HG03108 (cell line): ENCODE results near the gene FYB2.
"Not testable (repeated sequence)": the region's sequence is repeated elsewhere in the genome, so short reads cannot be mapped to it uniquely, and the experiment has no call there.

ENCODE experiments used
- ATAC-seq: cut with Tn5 transposase; IDR thresholded peaks from one replicate; pipeline ENCODE4 v1.9.1; 2021; ENCODE audit warnings: moderate library complexity; ENCODE audit not compliant: unreplicated experiment

Gene FYB2

DNA sequence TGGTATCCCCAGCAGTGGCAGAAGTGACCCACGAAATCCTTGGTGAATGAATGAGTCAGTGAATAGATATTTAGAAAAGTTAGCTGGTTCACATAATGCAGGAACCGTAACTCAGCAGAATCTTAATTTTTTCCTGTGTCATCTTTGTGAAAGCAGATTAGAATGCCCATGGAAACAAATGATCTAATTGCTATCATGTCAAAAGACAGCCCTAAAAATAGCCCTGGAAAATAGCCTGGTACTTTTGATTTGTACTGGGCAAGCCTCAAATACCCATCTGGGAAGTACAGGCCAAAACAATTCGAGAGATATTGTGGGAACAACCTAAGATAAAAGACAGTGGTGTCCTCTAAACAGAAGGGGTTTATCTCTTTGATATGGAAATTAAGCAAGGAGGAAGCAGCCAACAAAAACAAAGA, 21.1 kb downstream of the FYB2 start:
- ATAC-seq: no peak

DNA sequence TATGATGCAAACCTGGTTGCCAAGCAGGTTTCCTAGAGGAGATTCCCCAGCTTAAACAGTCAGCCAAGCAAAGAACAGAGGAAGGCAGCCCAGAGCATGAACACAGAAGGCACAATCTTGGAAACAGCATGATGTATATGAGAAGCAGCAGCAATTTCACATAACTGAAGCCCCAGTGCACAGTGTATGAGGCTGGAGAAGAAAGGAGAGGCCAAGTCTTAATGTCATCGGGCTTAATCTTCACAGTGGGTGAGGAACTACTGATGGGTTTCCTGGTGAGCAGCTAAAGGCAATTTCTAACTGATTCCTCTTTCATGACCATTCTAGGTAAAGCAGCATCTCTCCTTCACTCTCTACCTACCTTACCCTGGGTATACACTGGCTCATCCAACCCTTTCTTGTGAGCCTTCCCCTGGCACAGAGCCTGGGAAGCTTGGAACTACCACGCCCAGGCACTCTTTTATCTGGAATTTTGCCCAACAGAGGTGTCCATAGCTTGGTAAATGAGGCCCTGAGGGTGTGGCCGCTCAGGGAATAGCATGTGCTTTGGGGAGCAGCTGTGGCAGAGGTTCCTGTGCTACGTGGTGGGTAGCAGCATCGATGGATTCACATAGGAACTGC, 22.0 kb downstream of the FYB2 start:
- no peak for ATAC-seq

DNA sequence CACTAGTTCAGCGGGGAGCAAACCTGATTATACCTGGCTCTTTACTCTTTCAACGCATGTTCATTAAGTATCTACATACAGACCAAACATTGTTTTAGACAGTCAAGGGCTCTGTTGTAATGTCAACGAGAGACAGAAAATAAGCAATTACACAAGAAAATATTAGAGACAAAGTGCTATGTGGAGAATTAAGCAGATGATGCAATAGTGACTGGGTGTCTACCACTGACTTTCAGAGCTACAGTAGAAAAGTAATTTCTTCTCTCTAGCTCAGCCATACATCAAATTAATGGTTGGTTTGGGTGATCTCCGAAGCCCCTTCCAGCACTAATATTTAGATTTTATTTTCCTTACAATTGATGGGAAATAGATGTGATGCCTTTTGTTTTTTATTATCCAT, 23.3 kb downstream of the FYB2 start:
- no peak for ATAC-seq

DNA sequence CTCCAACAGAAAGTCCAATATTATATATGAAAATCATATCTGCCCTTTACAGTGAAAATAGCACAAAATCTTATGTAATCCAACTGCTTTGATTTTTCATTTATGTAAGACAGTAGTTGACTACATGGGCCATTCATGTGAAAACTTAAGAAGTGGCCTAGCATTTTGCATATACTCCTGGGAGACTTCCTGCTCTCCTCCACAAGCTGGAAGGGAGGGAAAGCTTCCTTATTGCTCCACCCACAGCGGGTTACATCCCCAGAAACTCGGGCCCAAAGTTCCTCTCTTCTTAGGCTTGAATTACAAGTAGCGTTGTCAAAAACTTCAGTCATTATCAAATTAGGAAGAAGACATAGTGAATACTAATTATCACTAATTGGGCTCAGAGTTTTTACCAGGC, 29.2 kb downstream of the FYB2 start:
- no peak for ATAC-seq

DNA sequence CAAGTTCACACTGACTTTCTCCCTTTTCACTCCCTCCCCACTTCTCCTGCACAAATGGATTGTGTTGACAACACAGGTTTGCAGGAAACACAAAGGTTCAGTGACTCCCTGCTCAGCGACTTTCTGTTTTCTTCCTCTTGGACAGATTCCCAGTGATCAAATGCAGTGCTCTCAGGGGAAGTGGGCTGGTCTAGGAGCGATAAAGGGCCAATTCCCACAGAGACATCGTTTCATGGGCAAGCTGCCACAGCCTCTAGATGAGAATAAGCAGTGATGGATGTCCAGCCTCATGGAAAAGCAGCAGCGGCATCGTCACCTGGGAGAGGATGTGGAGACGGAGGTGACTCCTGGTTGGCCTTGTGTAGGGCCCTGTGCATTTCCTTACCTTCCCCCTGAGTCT, 30.6 kb downstream of the FYB2 start:
- ATAC-seq: no peak

DNA sequence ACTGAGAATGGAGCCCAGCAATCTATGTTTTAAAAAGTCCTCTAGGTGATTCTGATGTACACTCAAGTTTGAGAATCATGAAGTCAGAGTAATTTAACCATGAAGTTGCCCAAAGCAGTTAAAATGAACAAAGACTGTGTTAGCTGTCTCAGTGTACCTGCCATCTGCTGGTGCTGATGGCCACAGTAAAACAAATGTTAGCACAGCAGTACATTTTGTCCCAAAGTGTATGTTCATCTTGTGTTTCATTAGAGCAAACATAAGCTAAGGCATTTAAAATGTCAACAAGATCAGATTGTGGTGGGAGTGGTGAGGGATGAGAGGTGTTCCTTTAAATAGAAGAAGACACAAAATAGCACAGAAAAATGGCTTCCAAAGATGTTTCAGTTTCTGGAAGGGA, 31.1 kb downstream of the FYB2 start:
- ATAC-seq: no peak

DNA sequence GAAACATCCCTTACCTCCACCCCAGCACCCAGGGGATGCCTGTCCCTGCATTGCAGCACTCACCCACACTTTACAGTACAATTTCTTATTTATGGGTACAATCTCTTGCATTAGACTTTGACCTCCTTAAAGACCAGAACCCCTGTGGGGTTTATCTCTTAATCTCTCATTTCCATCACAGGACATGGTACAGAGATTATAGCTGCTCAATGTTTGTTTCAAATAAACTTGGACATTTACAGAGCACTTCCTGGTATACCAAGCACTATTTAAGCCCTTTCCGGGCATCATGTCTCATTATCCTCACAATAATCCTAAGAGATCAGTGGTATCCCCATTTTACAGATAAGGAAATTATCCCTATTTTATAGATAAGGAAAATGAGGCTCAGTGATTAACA, 31.9 kb downstream of the FYB2 start:
- no peak for ATAC-seq

DNA sequence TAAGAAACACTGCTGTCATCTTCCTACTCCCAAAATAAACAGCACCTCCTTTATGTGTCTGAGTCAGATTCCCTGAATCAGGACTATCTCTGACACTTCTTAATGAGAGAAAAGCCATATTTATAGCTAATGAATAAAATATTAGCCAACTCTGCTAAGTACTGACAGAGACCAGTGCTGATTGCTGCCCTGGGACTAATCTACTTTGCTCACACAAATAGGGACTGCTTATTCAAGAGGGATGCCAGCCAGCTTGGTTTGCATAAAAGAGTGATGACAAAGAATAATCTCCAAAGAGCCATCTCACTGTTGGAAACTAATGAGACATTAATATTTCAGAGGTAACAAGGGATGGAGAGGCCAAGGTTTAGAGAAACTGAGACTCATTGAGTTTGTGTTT, 36.4 kb downstream of the FYB2 start:
- no peak for ATAC-seq

DNA sequence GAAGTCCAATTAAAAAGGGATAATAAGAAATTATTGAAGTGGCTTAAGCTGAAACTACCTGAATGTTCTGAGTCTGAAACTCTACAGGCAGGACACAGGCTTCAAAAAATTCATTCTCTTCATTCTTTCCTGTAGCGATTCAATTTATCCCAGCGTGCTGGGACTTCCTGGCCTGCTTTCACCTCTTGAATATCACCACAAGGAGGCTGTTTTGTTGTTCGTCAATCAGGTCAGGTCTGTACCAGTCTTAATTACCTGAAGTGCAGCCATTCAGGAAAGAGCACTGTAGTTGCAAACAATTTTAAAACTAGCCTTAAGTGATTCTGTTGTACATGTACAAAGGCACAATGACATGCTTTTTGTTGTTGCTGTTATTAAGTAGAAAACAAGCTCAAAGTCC, 38.4 kb downstream of the FYB2 start:
- ATAC-seq: no peak

DNA sequence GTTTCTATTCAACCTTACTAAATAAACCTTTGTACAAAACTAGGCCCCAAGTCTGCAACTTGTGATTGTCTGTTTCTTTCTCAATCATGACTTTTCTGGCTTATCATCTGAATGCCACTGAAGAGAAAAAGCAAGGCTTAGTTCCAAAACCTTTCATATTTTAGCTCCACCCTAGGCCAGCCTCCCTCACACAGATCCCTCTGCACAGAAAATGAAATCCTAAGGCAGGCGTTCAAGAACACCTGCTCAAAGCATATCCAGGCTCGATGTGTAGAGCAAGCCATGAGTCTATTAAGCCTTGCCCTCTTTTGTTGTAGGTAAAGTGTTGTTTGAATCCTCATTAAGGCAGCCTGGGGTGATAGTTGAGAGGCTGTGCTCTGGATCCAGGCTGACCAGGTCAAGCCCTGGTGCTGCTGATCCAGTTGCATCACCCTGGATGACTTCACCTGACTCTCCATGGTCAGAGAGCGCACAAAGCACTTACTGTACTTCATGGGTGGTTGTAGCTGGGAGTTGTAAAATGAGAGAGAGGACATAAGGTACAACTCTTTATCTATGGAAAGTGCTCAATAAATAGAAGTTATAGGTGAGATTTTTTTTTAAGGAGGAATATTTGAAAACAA, 39.0 kb downstream of the FYB2 start:
- ATAC-seq: no peak

DNA sequence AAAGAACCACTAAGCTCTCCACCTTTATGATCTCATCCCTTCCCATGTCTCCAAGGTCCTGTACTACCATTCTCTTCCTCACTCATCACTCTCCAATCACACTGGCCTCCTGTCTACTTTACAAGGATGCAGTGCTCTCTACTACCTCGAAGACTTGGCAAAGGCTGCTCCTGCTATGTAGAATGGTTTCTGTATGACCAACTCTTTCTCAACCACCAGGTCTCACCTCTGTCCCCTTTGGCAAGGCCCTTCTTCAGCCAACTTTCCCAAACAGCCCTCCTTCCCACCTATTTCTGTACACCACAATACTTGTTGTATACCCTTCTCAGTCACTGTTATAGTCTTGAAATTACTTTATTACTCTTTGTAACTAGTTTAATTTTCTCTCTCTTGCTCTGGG, 41.2 kb downstream of the FYB2 start:
- no peak for ATAC-seq

DNA sequence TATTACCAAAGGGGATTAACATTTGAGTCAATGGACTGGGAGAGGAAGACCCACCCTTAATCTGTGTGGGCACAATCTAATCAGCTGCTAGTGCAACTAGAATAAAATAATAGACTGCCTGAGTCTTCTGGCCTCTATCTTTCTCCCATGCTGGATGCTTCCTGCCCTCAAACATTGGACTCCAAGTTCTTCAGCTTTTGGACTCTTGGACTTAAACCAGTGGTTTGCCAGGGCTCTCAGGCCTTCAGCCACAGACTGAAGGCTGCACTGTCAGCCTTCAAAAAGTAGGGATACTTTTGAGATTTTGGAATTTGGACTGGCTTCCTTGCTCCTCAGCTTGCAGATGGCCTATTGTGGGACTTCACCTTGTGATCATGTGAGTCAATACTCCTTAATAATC, 44.5 kb downstream of the FYB2 start:
- ATAC-seq: not testable (repeated sequence)

DNA sequence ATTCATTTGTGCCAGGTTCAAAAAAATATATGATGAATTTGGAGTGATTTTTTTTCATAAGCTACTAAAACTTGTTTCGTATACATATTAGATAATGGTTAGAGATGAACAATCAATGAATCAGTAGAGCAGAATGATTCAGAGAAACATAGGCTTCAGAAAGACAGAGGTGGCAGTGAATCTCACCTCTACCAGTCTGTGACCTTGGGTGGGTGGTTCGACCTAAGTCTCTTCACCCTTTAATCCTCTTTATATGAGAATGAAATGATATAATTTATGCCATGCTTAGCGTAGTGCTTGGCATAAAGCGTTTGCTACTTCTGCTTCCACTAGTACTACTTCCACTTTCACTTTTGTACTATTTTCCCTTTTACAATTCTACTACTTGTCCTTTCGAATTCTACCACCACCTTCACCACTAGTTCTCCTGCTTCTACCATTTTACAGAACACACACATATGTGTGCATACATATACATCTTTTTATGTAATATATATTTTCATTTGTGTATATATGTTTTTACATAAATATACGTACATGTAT, 45.1 kb downstream of the FYB2 start:
- ATAC-seq: no peak

DNA sequence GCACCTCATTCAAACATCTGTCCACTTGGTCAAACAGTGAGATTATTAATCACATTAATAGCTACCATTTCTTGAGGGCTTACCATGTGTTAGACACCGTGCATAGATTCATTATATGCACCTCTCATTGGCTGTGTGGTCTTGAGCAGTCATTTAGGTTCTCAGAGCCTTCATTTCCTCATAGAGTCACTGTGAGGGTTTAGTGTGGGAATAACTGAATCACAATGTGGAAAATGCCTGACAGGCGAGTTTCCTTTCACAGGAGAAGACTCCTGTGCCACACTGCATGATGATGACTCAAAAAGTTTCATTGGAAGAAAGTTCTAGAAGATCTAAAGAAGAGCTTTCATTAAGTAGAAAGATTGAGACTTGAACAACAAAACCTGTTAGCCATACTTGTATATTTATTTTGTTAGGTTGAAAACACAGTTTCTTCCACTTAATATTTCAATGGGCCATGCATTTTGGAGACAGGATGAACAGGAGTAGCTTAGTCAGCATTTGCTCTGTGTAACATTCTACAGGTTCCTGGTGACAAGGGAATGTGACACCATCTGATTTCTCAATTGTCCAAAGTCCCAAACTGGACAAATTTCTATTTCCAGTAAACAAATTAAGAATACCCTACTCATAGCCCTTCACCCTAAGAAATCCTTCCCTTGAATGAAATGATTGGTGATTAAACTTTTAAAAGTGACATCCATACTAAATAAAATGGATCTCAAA, 45.7 kb downstream of the FYB2 start:
- no peak for ATAC-seq

DNA sequence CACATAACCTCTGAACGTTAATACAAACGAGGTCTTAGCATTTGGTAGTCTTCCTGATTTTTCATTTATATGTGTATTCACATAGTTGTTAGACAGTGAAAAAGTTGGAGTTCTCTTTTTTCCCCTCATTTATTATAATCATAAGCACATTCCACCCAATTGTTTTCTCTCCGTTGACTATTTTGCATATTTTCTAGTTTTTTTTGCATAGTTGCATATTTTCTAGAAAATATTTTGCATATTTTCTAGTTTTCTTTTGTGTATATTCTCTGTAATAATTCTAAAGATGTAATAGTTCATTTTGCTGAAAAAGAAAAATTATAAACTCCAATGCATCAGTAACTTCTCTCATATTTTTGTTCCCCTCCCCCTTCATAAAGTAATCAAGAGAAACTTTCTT, 47.5 kb downstream of the FYB2 start:
- no peak for ATAC-seq

DNA sequence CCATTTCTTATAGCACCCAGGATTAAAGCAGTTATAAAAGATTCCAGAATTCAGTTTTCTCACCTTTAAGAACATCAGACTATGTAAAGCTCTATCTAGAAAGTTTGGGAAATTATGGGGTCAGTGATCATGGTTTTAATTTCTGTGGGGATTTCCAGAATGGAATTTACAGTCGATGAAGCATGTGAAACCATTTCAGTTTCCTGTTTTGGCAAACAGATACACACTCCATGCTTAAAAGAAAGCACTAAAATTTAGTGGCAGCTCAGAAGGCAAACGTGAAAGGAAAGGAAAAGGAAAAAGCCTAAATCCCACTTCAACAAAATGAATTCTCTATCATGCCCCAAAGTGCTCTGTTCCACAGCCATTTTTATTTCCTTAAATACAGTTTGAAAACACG, 60.4 kb downstream of the FYB2 start:
- no peak for ATAC-seq

DNA sequence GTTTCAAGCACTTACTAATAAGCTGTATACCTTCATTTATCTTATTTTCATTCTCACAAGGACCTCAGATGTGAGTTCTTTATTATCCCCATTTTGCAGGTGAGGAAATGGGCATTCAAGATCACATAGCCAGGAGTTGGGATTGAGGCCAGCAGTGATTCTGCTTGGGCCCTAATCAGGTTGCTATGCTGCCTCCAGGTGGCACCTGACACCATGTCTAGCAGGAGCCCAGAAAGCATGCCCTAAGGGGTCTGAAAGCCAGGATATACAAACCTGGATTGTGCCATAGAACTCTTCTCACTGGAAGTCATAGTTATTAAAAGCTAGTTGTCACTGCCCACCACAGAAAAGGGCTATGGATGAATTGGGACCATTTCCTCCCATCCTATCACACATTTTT, 61.1 kb downstream of the FYB2 start:
- ATAC-seq: no peak

DNA sequence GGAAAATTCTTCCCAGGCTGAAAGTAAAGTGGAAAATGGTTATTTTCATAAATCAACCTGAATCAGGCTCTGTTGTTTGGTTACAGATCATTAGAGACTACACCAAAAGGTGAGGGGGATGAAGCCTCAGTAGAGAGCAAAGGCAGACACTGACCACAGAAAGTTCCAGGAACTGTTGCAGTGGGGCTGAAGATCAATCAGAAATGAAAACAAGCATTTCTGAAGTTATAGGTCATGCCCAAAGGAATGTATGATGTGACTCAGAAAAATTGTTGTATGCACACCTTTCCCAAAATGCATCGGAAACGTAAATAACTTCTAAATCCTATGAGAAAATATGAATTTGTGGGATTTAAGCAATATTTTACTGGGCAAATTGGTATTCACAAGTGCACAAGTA, 63.3 kb downstream of the FYB2 start:
- ATAC-seq: no peak

DNA sequence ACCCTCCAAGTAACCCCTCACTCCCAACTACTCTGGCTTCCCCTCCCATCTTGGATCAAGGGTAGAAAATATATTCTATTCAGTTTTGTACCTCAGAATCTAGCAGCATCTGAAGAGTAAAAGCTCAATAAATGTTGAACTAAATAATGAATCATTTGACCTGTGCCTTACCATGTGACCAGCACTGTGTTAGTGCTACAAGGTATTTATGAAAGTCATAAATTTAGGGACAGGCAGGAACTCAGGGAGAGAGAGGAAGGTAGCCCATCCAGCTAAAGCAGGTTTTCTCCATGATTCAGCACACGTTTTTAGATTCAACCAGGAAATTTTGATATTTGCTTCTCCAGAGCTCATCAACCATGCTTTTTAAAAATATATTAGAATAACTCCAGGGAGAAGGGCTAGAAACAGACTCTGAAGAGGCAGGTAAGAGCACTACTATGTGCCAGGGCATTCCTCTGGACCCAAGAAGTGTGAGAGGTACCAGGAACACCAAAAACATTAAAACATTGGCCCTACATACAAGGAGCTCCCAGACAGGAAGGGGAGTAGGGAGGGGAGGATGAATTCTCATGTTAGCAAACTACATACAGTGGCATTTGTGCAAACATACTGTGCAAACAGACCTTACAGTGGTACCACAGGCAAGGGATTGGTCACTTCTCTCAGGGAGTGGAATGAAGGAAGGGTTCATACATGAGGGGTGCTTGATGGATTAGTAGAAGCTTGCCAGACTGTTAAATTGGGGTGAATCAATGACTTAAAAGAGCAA, 64.3 kb downstream of the FYB2 start:
- ATAC-seq: no peak

DNA sequence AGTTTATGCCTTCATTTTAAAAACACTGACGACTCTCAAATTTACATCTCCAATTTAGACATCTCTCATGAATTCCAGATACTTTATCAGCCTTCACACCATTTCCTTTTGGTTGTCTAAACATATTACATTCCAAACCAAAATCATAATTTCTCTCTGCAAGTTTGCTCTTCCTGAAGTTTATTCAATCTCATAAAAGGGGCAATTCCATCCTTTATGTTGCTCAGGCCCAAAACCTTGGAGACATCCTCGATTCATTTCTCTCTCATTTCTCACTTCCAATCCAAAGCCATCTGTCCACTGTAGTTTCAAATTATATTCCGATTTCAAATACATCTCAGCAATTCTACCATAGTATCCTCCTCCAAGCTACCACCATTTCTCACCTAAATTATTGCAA, 74.0 kb downstream of the FYB2 start:
- no peak for ATAC-seq

DNA sequence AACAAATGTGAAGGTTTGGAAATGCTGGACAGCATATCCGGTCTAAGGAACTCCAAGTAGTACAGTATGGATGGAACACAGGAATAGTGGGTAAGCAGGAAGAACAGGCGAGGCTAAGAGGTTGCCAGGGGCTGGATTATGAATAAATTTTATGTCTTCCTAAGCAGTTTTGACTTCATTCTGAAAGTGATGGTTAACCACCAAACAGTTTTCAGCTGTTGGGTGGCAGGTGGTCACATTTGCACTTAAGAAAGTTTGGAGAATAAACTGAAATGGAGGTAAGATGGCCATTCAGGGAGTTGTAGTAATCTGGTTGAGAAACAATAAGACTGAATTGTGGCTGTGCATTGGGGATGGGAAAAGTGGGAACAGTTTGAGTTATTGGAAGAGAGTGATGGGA, 90.2 kb downstream of the FYB2 start:
- no peak for ATAC-seq

DNA sequence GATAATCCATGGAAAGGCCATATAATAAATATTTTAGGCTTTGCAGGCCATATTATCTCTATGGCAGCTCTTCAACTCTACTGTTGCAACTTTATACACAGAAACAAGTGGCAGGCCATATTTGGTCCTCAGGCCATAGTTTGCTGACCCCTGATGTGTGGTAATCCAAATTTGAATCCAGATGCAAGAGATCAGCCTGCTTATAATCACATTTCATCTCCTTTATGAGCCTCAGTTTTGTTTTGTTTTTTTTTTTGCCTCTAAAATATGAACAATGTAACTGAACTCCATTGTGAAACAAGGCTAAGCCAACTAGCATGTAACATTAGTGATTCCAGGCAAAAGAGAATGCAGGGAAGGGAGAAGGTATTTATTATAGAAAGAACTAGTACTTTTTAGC, 92.5 kb downstream of the FYB2 start:
- ATAC-seq: no peak
